Liver (tissue), 9 donors: Measurements from ENCODE around the gene DNAH10. TPM values are rescaled to one million over a fixed set of nuclear protein-coding genes. Genes with fewer than 3 reads are reported as not detected.

Experiments
- DNase-seq: peaks from one replicate; pipeline ENCODE4 v3.0.0-alpha.2; 2017; ENCODE audit warnings: low spot score
- H3K27ac ChIP-seq, 2 donors: one replicate each; pipeline ENCODE4 v1.7.0; 2013; ENCODE audit warnings: inconsistent platforms in 2 of 2, low read length in 2 of 2, control low read depth in 1 of 2, low read depth in 1 of 2, mild to moderate bottlenecking in 1 of 2
- H3K27me3 ChIP-seq, 4 donors: one replicate each; pipeline versions ENCODE4 v1.6.1 to v1.7.0; 2013; ENCODE audit warnings: low read length in 3 of 4, inconsistent platforms in 1 of 4, mild to moderate bottlenecking in 1 of 4, moderate library complexity in 1 of 4; ENCODE audit not compliant: control insufficient read depth in 4 of 4, insufficient read depth in 4 of 4
- H3K36me3 ChIP-seq, 4 donors: one replicate each; pipeline versions ENCODE4 v1.6.1 to v1.7.0; 2013; ENCODE audit warnings: low read length in 3 of 4, mild to moderate bottlenecking in 3 of 4, low read depth in 1 of 4, moderate library complexity in 1 of 4; ENCODE audit not compliant: control insufficient read depth in 4 of 4, insufficient read depth in 3 of 4
- H3K4me1 ChIP-seq, 4 donors: one replicate each; pipeline versions ENCODE4 v1.6.1 to v1.7.0; 2013; ENCODE audit warnings: low read length in 3 of 4, mild to moderate bottlenecking in 3 of 4, moderate library complexity in 1 of 4; ENCODE audit not compliant: control insufficient read depth in 4 of 4, insufficient read depth in 4 of 4
- H3K4me3 ChIP-seq, 3 donors: one replicate each; pipeline versions ENCODE4 v1.6.1 to v1.7.0; 2013; ENCODE audit warnings: low read length in 3 of 3, control low read depth in 1 of 3, low read depth in 1 of 3, mild to moderate bottlenecking in 1 of 3
- H3K9ac ChIP-seq, 2 donors: one replicate each; pipeline ENCODE4 v1.7.0; 2013; ENCODE audit warnings: low read length in 2 of 2, mild to moderate bottlenecking in 2 of 2, moderate library complexity in 2 of 2, control low read depth in 1 of 2, low read depth in 1 of 2
- H3K9me3 ChIP-seq, 4 donors: one replicate each; pipeline versions ENCODE4 v1.6.1 to v1.7.0; 2013; ENCODE audit warnings: low read length in 3 of 4; ENCODE audit not compliant: control insufficient read depth in 4 of 4
- EGR1 ChIP-seq, 2 donors: IDR thresholded peaks; 2 replicates each; pipeline ENCODE4 v1.6.1; 2016 to 2018; ENCODE audit warnings: antibody characterized with exemption in 2 of 2, low read depth in 2 of 2
- FOXA1 ChIP-seq: IDR thresholded peaks from 2 replicates; pipeline ENCODE4 v1.6.1; 2016; ENCODE audit warnings: antibody characterized with exemption
- GABPA ChIP-seq, 2 donors: IDR thresholded peaks in 1 of 2; conservative IDR thresholded peaks in 1 of 2; 2 replicates each; pipeline ENCODE4 v1.6.1; 2016; ENCODE audit warnings: antibody characterized with exemption in 2 of 2, mild to moderate bottlenecking in 1 of 2, moderate library complexity in 1 of 2
- HNF4A ChIP-seq, 2 donors: conservative IDR thresholded peaks; 2 replicates each; pipeline ENCODE4 v1.6.1; 2016; ENCODE audit warnings: antibody characterized with exemption in 2 of 2, mild to moderate bottlenecking in 2 of 2
- HNF4G ChIP-seq: IDR thresholded peaks from 2 replicates; pipeline ENCODE4 v1.6.1; 2016; ENCODE audit warnings: antibody characterized with exemption
- RAD21 ChIP-seq, 2 donors: IDR thresholded peaks; 2 replicates each; pipeline ENCODE4 v1.6.1; 2016; ENCODE audit warnings: antibody characterized with exemption in 2 of 2, mild to moderate bottlenecking in 2 of 2
- RXRA ChIP-seq, 2 donors: IDR thresholded peaks; 2 replicates each; pipeline ENCODE4 v1.6.1; 2017 to 2018; ENCODE audit warnings: antibody characterized with exemption in 2 of 2, mild to moderate bottlenecking in 1 of 2
- SP1 ChIP-seq: IDR thresholded peaks from 2 replicates; pipeline ENCODE4 v1.6.1; 2018; ENCODE audit warnings: antibody characterized with exemption, mild to moderate bottlenecking
- TAF1 ChIP-seq: conservative IDR thresholded peaks from 2 replicates; pipeline ENCODE4 v1.6.1; 2016; ENCODE audit warnings: antibody characterized with exemption, mild to moderate bottlenecking
- ZBTB33 ChIP-seq: IDR thresholded peaks from 2 replicates; pipeline ENCODE4 v1.6.1; 2016; ENCODE audit warnings: antibody characterized with exemption
- WGBS: extraction: QIAGEN DNeasy Blood & Tissue Kit; methylation state at CpG from one replicate; pipeline ENCODE4 v1.1.7; 2013; 5-methylcytosine and 5-hydroxymethylcytosine counted together
- polyA plus RNA-seq, 2 donors: library from polyadenylated mRNA; stranded (reverse) in 1 of 2; unstranded in 1 of 2; fragments of 200-250 nt in 1 of 2; fragments of >200 nt in 1 of 2; fragmentation: Nextera tagmentation in 1 of 2; extraction: Ambion mirVana in 1 of 2; gene quantifications; one replicate each; pipeline versions ENCODE4 v1.2.1 to v1.2.3, GENCODE V29; 2013 to 2015
- total RNA-seq, 2 donors: library from RNA; depleted of rRNA; stranded (reverse); fragments of >200 nt; gene quantifications; one replicate each; pipeline ENCODE4 v1.2.3, GENCODE V29; 2014
- TF ChIP-seq, protein P1 (sequence below): IDR thresholded peaks from 2 replicates; pipeline ENCODE4 v1.6.1; 2016; ENCODE audit warnings: antibody characterized with exemption, mild to moderate bottlenecking
- TF ChIP-seq, protein P2 (sequence below): IDR thresholded peaks from 2 replicates; pipeline ENCODE4 v1.6.1; 2016; ENCODE audit warnings: antibody characterized with exemption
- donor health status: healthy.
- donor health status: healthy.
- donor health status: healthy.
- donor health status: healthy.
- donor health status: healthy.

DNAH10 gene
- total and polyA plus RNA-seq, 4 donors: 0.05 to 0.47 (median 0.07) TPM

DNA sequence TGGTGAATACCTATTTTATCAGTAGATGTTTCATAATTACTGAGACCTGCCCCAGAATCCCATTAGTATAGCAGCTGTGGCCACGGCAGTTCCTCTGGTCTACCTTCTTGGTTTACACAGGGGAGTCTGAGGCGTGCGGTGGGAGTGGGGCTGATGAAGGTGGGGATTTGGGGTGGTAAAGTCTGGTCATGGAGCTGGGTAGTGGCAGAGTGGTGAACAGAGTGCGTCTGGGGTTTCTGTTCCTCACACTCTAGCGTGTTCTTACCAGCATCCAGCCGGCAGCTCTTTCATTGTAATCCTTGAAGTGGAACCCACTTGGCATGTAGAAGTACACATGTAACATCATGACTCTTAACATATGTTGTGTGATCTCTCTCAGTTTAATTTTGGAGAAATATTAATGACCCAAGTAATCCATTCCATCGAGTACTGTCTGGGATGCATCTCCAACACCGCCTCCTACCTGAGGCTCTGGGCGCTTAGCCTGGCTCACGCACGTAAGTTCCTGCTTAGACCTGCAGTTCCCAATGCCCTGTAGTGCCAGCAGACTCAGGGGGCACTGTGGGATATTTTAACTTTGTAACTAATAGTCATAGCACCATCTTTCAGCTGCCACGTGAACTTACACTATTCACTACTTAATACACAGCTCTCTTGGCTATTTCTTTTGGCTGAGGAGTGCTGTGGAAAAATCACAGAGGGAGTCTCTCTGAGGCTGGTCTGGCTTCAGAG, 7.9 kb upstream of the DNAH10 start:
- 96% methylated on average over 12 of the region's 12 CpGs for WGBS
- TF ChIP-seq HNF4G (no peak), SP1 (no peak), EGR1 (IDR thresholded peaks at IDR 0.05; ENCODE audit: low read depth in 2 of 2) (no peak), RAD21 (IDR thresholded peaks at IDR 0.05) (no peak), RXRA (IDR thresholded peaks at IDR 0.05) (no peak), HNF4A (conservative IDR thresholded peaks at IDR 0.05) (no peak)
- TF ChIP-seq, protein P1, sequence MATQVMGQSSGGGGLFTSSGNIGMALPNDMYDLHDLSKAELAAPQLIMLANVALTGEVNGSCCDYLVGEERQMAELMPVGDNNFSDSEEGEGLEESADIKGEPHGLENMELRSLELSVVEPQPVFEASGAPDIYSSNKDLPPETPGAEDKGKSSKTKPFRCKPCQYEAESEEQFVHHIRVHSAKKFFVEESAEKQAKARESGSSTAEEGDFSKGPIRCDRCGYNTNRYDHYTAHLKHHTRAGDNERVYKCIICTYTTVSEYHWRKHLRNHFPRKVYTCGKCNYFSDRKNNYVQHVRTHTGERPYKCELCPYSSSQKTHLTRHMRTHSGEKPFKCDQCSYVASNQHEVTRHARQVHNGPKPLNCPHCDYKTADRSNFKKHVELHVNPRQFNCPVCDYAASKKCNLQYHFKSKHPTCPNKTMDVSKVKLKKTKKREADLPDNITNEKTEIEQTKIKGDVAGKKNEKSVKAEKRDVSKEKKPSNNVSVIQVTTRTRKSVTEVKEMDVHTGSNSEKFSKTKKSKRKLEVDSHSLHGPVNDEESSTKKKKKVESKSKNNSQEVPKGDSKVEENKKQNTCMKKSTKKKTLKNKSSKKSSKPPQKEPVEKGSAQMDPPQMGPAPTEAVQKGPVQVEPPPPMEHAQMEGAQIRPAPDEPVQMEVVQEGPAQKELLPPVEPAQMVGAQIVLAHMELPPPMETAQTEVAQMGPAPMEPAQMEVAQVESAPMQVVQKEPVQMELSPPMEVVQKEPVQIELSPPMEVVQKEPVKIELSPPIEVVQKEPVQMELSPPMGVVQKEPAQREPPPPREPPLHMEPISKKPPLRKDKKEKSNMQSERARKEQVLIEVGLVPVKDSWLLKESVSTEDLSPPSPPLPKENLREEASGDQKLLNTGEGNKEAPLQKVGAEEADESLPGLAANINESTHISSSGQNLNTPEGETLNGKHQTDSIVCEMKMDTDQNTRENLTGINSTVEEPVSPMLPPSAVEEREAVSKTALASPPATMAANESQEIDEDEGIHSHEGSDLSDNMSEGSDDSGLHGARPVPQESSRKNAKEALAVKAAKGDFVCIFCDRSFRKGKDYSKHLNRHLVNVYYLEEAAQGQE: no peak
- peaks cover 9 to 43% (median 19%) of the 10 kb centered on the region in 4 donors for H3K36me3 ChIP-seq

DNA sequence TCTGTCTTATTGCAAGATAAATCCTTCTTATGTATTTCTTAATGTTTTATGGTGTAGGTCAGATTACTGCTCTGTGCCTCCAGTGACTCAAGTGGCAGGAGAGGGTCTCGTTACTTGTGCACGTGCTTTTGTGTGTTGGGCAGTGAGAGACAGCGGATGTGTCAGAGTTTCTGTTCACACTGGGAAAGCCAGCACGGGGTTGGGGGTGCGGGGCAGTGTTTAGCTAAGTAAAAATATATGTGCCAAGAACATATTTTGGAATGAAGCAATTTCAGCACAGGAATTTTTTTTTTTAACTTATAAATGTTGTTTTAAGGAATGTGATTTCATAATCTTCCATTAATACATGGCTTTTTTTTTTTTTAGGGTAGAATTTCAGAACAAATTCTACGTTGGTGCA, 4.5 kb upstream of the DNAH10 start:
- Histone ChIP-seq H3K4me1 (peaks cover 3 to 11% (median 8%) of the 10 kb centered on the region in 4 donors), H3K27me3 (peaks cover 0 to 3% (median under 1%) of the 10 kb centered on the region in 4 donors), H3K36me3 (peaks cover 5 to 28% (median 14%) of the 10 kb centered on the region in 4 donors), H3K4me3 (no peak overlapping the region), H3K27ac (no peak overlapping the region), H3K9me3 (no peaks in the 10 kb centered on the region), H3K9ac (no peak overlapping the region)
- no peak for DNase-seq
- TF ChIP-seq, protein P2, sequence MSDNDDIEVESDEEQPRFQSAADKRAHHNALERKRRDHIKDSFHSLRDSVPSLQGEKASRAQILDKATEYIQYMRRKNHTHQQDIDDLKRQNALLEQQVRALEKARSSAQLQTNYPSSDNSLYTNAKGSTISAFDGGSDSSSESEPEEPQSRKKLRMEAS: no peak
- TF ChIP-seq RXRA (IDR thresholded peaks at IDR 0.05) (no peak), FOXA1 (no peak), RAD21 (IDR thresholded peaks at IDR 0.05) (no peak), HNF4A (conservative IDR thresholded peaks at IDR 0.05) (no peak), ZBTB33 (no peak), TAF1 (no peak), GABPA (IDR thresholded peaks at IDR 0.05 in 1 of 2, conservative IDR thresholded peaks at IDR 0.05 in 1 of 2) (no peak), SP1 (no peak)
- WGBS: 94% methylated on average over 6 of the region's 6 CpGs

More for the DNA sequence above, 7.9 kb upstream of the DNAH10 start:
- H3K9ac ChIP-seq: no peak overlapping the region
- no peak overlapping the region for H3K4me3 ChIP-seq
- H3K9me3 ChIP-seq: no peaks in the 10 kb centered on the region
- DNase-seq: no peak
- no peaks in the 10 kb centered on the region for H3K27me3 ChIP-seq
- no peaks in the 10 kb centered on the region for H3K4me1 ChIP-seq
- H3K27ac ChIP-seq: no peak overlapping the region
